Measurements from ENCODE around the gene NTF3.

Gene NTF3

DNA sequence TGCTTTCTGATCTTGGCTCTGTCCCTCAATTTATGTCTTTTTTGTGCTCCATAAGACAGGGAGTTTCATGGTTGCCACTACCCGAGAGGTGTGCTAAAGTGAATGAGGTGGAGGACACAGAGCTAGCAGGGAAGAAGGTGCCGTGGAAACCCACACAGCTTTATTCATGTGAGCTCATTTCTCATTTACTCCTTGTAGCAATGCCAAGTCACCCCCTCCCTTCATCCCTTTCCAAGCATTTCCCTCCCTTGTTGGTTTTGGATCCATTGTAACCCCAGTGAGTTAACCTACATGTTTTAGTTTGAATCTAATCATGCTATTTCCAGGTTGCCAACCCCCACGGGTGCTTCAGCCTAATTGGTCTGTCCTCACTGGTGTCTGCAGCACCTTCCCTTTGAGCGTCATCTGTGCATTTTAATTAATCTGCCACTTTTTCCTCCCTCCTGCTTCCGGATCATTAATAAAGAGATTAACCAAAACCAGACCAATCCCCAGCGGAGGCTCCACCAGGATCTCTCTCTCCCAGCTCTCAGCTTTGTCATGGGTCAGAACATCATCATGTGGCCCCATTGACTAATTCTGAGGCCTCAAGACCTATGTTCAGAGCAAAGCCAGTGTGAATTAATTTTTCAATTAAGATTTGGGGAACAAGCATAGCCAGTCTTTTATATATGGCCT lies 56.2 kb downstream of the NTF3 start:
- DNase-seq (ENCODE audit: low spot score), result no peak

DNA sequence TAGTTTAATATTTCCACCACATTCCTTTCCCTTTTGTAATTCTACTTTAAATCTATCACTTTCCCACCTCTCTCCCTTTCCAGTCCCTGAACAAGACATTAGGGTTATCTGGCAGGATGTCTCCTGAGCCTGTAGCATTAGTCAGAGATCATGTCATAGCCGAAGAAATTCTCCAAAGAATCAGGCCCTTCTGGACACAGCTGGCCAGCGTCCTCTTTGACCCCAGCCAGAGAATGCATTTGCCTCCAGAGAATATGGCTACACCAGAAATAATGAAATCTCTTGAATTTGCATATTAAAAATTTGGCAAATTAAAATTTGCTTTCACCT lies 56.7 kb downstream of the NTF3 start:
- no peak for DNase-seq (ENCODE audit: low spot score)

DNA sequence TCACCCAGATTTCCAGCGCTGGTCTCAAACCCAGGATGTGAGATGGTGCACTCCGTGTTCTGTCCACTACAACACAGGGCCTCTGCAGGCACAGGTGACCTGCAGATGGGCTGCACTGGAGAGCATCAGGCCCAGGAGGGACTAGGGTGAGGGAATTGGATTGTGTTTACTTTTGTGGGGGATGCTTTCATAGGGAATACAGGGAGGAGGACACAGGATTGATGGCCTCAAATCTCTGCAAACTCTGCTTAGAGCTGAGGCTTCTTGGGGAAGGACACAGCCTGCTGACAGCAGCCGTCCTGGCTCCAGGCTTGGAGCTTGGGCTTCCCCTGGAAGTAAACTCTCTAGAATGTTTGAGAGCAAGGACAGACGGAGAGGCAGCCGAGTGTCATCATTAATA lies 57.1 kb downstream of the NTF3 start:
- DNase-seq (ENCODE audit: low spot score), result no peak

DNA sequence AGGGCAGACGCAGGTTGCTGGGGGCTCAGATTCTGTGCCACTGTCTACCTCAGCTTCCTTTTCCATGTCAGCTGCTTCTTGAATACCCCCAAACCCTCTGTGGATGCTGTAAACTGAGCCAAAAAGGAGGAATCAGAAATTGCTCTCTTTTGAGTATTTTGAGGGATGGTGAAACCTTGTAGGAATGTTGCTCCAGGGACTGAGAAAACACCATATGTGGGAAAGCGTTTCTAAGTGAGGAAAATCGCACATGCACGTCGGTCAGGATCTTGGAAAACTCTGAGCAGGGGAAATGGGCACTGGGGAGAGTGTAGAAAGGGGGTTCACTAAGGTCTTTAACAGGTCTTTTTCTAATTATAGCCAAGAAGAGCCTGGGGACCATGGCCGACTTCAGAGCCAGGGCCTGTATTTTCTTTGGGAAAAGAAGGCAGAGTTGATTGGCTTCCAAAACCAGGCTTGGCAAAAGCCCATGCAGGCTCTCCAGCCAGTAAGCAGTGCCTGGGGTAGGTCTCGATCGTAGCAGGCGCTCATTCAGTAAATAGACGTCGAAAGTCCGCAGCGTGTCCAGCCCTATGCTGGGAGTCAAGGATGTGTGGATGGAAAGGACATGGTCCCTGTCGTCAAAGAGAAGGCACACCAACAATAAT lies 58.0 kb downstream of the NTF3 start:
- no peak for DNase-seq (ENCODE audit: low spot score)

DNA sequence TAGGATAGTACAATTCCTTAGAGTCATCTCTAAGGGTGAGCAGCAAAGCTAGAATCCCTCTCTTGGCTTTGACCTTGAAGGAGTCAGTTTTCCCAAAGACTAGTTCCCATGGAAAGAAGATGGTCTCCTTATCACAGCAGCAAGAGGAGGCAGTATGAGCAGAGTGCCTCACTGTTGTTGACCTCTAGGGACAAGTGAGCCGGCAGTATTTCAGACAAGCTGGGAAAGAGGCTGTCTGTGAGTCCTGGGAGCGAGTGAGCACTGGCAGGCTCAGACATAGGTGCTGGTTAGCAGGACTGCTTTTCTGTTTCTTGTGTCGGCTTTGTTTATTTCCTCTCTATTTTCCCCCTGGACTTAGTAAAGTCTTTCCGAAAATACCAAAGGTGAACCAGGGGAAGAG lies 60.7 kb downstream of the NTF3 start:
- peak; percentile 39 for DNase-seq (ENCODE audit: low spot score)

DNA sequence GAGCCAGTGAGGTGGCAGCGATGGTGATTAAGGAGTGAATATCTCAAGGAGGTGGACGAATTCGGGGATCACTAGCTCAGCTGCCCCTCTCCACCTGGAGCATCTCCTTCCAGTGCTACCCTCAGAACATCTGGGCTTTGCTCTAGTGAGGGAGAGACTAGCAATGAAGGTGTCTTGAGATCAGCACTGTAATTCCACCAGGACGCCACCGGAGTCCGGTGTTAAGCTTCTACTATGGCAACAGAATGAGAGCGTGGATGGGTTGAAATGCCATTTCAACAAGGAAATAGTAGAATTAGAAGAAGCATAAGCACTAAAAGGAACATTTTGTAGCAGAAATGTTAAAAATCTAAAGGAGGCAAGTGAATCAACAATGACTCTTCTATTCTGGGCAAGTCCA lies 61.1 kb downstream of the NTF3 start:
- DNase-seq (ENCODE audit: low spot score), result peak; percentile 60

DNA sequence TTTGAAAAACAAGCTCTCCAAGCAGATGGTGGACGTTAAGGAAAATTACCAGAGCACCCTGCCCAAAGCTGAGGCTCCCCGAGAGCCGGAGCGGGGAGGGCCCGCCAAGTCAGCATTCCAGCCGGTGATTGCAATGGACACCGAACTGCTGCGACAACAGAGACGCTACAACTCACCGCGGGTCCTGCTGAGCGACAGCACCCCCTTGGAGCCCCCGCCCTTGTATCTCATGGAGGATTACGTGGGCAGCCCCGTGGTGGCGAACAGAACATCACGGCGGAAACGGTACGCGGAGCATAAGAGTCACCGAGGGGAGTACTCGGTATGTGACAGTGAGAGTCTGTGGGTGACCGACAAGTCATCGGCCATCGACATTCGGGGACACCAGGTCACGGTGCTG lies 62.4 kb downstream of the NTF3 start:
- no peak for DNase-seq (ENCODE audit: low spot score)

DNA sequence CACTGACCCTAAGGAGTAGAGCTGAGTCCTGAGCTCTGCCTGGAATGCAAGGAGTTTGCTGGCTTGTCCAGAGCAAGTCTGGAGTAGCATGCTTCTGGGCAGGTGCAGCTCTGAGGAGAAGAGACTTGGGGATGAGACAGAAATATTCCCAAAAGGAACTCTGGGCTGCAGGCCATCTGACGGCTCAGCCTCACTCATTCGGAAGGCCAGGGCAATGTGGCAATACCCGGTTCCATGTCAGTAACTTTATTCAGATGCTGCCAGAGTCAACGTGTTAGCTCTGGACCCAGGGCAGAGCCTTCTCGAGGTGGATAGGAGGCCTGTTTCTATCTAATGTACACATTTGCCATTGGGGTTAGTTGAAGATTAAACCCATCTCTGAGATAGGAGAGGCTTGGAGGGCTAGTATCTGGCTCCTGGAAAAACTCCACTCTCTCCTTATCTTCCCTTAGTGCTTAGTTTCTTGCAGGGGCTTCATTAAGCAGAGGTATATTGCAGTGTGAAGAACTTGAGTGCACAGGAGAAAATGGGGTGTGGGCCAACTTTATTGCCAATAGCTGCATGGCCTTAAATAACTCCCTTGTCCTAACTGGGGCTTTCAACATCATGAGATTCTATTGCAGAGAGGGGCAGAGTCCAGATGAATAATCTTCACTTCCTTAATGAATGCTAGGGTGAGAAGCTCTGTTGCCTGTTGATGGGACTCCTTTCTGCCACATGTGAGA lies 65.6 kb downstream of the NTF3 start:
- peak; percentile 77 for DNase-seq (ENCODE audit: low spot score)

DNA sequence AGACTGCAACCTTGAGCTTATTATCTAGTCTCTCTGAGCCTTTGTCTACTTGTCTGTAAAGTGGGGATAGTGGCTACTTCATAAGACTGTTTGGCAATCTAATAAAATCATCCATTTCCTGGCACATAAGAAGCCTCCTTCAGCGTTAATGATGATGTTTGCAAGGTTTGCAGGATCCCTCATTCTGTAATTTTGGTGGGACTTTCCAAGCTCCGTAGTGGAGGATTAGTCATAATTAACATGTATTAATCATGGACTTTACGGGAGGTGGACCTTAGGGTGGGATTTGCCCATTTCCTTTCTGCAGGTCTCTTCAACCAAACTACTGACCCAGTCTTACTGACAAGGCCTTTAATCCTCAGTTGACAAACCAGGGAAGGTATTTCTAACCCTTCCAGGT lies 66.2 kb downstream of the NTF3 start:
- DNase-seq (ENCODE audit: low spot score), result no peak

DNA sequence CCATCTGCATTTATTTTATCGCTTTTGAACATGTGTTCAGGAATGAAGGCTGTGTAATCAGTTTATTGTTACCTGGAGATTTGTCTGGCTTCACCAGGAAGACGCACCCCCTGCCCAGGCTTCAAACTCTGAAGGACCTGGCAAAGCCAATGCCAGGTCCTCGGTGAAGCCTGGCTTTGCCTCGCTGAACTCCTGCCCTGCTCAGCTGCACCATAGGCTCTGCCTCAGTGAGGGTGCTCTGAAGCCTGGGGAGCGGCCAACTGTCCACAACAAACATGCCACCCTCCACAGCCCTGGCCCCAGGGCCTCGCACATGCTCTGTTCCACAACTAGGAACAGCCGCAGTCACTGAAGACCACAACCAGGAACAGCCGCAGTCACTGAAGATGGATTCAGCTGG lies 66.9 kb downstream of the NTF3 start:
- DNase-seq (ENCODE audit: low spot score), result no peak

DNA sequence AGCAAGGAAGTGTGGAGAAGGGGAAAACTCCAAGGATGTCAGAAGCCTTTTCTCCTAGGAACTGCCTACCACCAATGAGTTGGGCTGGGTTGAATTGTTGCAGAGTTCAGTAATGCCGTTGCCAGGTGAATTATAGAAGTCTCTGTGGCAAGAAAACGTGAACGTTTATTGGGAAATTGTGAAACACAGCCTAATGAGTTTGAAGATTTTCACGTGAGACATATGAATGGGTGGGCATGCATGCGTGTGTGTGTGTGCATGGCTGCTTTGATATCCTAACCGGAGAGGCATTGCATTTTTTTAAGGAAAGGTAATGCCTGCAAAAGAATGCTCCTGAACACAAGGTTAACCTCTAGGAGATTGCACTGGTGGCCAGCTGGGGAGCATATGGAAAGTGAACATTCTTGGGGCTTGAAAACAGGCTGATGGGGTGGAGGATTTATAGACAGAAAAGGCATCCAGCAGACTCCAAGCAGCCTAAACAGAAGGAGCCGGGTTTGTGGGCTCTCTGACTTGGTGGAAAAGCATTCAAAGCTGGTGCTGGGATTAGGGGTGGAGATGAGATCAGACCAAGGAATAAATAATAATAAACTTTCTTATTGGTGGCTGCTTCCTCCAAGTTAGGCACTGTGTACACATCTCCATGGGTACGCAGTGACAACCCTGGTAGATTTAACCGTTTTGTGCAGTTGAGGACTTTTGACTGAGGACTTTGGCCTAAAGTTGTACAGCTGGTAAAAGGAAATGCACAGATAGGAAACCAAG lies 67.8 kb downstream of the NTF3 start:
- DNase-seq (ENCODE audit: low spot score), result no peak

DNA sequence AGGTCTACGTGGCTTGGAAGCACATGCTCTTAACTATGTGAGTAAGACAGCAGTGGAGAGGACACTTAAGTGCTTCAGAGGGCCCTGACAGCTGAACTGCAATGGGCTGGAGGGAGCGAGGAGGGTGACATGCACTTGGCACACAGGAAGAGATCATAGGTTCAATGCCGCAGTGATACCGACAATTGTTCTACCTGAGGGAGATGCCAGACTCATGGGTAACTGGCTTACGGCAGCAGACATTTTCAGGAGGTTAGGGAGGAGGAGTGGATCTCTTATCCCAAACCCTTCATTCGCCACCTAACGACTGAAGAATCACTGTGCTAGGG lies 68.4 kb downstream of the NTF3 start:
- DNase-seq (ENCODE audit: low spot score), result no peak

DNA sequence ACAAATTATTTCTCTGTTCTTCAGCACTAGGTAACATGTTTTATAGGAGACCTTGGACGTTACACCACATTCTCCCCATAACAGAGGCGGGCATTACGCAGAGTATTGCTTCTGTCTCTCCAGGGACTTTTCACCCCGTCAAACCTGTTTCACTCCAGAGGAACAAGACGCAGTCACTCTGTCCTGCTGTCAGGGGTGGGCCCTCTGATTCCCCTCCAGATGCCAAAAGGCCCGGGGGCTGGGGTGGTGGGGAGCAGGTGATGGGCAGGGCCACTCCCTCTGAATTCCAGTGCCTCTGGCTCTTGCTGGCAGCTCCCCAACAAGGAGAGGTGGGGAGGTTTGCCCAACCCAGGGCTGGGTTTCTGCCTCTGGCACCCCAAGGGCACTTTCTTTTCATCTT lies 71.9 kb downstream of the NTF3 start:
- no peak for DNase-seq (ENCODE audit: low spot score)

DNA sequence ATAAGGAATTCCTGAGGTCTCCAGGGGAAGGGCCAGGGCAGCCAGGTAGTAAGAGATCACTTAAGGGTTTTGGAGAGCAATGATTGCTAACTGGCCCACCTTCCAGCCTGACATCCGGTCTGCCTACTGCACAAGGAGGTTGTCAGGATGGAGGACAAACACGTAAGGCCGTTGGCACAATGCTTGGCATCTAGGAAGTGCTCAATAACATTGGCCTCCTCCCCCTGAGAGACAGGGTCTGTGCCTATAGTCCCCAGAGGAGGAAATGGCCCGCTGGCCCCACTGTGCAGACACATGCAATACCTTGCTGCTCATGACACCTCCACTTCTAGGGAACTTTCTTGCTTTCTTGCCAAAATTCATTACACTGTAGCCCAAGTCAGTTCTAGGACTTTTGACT lies 73.2 kb downstream of the NTF3 start:
- no peak for DNase-seq (ENCODE audit: low spot score)

DNA sequence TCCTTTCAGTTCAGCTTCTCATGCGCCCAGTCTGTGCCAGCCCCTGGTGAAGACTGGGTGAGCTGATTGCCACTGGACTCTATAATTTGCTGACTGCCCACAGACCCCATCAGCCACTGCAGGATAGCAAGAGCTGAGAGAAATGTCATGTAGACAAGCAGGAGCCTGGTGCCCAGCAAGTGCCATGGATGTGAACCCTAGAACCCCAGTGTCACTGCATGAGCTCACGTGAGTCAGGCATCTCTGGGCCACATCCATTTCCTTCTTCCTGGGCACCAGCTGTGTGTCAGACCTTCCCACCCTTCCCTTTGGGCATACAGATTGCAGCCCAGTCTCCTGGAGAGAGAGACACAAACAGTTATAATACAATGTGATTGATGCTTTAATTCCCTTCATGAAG lies 73.8 kb downstream of the NTF3 start:
- DNase-seq (ENCODE audit: low spot score), result no peak

DNA sequence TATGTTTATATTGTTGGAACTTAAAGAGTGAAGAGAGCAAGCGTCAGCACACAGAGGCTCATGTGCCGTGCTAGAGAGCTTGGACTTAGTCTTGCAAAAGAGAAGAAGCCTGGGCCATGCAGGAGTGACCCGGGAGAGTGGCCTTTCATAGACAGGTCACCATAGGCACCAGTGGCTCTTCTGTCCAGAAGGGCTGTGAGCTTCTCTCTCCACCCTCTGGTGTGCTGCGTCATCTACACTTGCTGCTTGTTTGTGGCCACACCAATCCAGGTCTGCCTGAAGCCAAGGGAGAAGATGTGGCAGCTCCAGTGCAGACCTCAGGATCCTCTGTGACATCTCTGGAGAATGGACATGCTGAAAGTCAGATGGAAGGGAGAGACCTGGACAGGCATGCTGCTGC lies 74.4 kb downstream of the NTF3 start:
- no peak for DNase-seq (ENCODE audit: low spot score)

DNA sequence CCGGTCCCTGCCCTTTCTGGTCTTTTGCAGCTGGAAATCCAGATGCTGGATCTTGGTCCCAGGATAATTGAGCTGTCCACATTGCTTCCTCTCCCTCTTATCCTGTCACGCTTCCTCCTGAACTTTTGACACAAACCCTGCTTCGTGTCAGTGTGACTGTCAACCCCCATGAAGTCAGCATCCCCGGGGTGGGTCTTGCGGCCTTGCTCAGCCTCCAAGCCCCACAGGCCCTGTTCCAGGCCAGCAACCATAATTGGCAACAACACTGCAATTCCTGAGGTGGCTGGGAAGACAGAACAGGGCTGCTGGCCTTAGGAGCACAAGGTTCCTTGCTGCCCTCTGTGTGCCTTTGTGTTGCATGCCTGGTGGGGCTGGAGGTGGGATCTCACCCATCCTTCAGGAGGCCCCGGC lies 74.9 kb downstream of the NTF3 start:
- DNase-seq (ENCODE audit: low spot score), result no peak

DNA sequence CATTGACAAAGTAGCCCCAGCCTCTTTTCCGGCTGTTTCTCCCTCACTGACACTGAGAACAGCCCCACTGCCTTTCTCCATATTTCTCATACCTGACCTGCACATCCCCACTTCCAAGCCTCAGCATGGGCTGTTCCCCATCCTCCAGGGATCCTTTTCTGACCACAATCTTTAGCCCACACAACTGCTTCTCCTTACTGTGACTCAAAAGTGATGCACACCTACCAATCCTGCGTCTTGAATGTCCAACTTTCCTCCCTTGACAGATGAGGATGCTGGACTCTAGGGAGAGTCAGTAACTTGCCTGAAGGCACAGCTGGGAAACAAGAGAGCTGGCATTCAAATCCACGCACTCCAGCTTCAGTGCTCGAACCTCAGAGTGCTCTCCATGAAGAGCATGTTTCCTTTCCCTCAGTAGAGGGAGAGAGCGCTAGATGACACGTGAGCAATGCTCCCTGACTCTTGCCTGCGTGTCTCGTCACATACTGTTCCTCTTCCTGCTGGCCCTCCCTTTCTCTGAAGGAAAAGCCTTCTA lies 75.6 kb downstream of the NTF3 start:
- DNase-seq (ENCODE audit: low spot score), result no peak

DNA sequence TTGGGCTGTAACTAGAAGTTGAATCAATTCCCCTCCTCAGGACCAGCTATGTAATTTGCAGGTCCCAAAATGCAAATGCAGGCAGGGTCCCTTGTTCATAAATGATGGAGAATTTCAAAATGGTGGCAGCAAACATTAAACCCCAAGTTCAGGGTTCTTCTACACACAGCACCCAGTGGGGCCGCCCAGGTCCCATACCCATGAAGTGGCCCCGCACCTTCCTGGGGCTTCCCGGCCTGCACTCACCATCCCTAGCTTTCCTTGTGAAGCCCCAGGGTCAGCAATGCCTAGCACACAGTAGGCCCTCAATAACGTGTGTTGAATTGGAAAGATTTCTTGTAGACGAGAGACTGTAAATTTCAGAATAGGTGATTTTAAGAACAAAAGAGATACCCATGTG lies 76.0 kb downstream of the NTF3 start:
- DNase-seq (ENCODE audit: low spot score), result no peak

DNA sequence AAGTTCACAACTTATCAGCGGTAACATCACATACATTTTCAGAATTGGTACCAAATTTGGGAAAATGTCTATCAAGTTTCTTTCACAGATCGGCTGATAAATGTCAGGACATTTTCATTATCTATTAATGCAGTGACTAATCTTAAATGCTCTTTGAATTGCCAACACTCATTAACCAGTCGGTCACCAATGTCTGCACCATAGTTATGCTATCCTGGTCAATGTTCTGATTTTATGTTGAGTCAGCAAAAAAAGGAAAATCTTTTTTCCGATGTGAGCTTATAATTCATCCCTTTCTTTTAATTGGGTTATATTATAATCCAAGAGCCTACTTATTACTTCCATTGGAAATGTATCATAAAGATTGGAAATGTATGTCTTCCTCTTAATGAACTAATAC lies 77.2 kb downstream of the NTF3 start:
- DNase-seq (ENCODE audit: low spot score), result no peak

DNA sequence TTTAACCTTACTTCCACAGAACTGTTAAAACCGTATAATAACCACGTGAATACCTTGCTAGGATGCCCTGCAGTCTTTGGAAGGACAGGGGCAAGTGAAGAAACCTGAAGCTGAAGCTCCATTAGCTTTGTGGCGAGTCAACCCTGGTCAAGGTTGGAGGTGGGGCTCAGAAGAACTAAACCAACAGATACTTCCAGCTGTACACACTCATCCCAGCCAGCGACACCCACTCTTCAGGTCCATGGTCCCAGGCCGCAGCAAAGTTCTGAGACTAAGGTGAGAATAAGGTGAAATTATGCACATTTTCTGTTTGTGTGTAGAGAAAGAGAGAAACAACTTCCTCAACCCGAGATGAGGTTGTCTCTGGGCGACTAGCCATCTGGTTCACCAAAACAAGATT lies 77.6 kb downstream of the NTF3 start:
- DNase-seq (ENCODE audit: low spot score), result no peak

DNA sequence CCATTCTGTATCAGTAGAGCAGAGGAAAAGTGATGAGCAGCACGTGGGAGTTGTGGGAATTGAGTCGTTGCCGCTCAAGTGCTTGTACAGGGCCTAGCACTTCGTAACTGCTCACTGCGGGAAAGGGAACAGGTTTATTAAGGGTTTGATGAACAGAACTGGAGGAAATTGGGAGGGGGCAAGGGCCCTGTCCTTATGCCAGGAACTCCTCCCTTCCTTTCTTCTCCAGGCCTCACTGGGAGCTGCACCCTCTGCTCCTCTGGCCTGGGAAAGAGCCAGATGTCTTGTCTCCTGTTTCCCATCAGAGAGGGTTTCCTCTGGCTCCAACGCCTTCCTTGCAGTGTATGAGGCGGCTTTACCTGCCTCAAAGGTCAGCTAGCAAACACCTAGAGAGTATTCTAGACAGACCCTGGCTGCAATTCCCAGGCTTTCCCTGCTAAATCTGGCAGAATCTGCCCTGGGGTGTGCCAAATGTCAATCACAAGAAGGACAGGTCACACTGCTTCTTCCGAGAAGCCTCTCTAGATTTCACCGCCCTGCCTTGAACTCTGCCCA lies 78.4 kb downstream of the NTF3 start:
- DNase-seq (ENCODE audit: low spot score), result no peak

DNA sequence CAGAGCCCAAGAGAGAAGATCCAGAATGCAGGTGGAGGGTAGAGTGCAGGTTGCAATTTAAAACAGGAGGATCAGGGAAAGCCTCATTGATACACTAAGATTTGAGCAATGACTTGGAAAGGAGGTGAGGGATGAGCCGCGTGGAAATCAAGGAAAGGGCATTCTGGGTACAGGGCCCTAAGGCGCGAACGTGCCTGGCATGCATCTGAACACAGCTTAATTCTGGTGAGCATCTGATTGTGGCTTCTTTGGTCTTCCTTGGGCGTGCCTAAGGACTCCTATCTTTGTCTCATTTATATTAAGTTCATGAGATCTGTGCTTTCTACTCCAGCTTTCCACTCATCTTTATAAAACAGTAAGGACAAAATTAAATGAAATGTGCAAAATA lies 79.3 kb downstream of the NTF3 start:
- no peak for DNase-seq (ENCODE audit: low spot score)
